Measurements from ENCODE around the gene HLA-DRA. TPM values are rescaled to one million over a fixed set of nuclear protein-coding genes. Genes with fewer than 3 reads are reported as not detected.

Gene HLA-DRA
- 158 TPM for total RNA-seq

DNA sequence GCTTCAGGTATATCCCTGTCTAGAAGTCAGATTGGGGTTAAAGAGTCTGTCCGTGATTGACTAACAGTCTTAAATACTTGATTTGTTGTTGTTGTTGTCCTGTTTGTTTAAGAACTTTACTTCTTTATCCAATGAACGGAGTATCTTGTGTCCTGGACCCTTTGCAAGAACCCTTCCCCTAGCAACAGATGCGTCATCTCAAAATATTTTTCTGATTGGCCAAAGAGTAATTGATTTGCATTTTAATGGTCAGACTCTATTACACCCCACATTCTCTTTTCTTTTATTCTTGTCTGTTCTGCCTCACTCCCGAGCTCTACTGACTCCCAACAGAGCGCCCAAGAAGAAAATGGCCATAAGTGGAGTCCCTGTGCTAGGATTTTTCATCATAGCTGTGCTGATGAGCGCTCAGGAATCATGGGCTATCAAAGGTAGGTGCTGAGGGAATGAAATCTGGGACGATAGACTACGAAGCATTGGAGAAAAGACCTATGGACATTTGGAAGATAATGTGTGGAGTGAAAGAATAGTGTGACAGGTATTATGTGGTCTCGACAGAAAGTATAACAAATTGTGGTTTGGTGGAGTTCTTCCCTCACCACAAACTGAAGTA, at the start of gene HLA-DRA:
Gene HLA-DRA (plus strand): TSS at position 286 of the 613 bp plus-strand sequence. CDS start 64 bp downstream, at position 350.
- H3K4me3 ChIP-seq: peak within 1 kb of the TSS; percentile 1 to 29
- H3K36me3 ChIP-seq: no peaks in the 10 kb centered on the region
- DNase-seq (ENCODE audit: extremely low spot score in 2 of 2): no peak
- H3K9me3 ChIP-seq: no peaks in the 10 kb centered on the region
- no peaks in the 10 kb centered on the region for H3K27me3 ChIP-seq
- no peaks in the 10 kb centered on the region for H3K4me1 ChIP-seq
- intact Hi-C loops (cut with DNase I): no loop called here
- TF ChIP-seq POLR2A (IDR thresholded peaks at IDR 0.05) (peak in 1 of 2 donors; percentile 18), POLR2AphosphoS5 (IDR thresholded peaks at IDR 0.05; ENCODE audit: insufficient read depth in 1 of 2, low read depth in 1 of 2) (peak in 1 of 2 donors; percentile 19)
- TF ChIP-seq, protein P1, sequence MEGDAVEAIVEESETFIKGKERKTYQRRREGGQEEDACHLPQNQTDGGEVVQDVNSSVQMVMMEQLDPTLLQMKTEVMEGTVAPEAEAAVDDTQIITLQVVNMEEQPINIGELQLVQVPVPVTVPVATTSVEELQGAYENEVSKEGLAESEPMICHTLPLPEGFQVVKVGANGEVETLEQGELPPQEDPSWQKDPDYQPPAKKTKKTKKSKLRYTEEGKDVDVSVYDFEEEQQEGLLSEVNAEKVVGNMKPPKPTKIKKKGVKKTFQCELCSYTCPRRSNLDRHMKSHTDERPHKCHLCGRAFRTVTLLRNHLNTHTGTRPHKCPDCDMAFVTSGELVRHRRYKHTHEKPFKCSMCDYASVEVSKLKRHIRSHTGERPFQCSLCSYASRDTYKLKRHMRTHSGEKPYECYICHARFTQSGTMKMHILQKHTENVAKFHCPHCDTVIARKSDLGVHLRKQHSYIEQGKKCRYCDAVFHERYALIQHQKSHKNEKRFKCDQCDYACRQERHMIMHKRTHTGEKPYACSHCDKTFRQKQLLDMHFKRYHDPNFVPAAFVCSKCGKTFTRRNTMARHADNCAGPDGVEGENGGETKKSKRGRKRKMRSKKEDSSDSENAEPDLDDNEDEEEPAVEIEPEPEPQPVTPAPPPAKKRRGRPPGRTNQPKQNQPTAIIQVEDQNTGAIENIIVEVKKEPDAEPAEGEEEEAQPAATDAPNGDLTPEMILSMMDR (IDR thresholded peaks at IDR 0.05): no peak
- peak within 1 kb of the TSS; percentile 43 for H3K27ac ChIP-seq

DNA sequence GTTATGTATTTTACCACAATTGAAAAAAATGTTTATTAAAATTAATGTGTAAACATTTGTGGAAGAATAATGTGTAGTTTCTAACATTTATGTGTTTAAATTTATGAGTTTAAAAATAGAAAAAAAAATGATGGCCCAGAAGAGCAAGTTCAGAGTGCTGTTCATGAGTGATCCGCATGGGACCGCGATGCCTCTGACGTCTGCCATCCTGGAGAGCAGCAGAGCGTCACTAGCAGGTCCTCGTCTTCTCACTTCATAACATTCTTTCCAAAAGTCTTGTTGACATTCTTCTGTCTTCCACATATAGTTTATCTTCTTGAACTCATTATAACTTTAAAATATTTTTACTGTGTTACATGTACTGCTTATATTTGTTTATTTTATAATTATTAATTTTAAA, 48.2 kb upstream of the HLA-DRA start:
- Histone ChIP-seq H3K27ac (no peak overlapping the region), H3K4me3 (no peak overlapping the region), H3K27me3 (no peaks in the 10 kb centered on the region), H3K9me3 (no peaks in the 10 kb centered on the region), H3K4me1 (no peaks in the 10 kb centered on the region), H3K36me3 (no peaks in the 10 kb centered on the region)
- TF ChIP-seq POLR2AphosphoS5 (IDR thresholded peaks at IDR 0.05; ENCODE audit: insufficient read depth in 1 of 2, low read depth in 1 of 2) (no peak), POLR2A (IDR thresholded peaks at IDR 0.05) (no peak)
- TF ChIP-seq, protein P1 (IDR thresholded peaks at IDR 0.05): no peak
- DNase-seq (ENCODE audit: extremely low spot score in 2 of 2): no peak
- intact Hi-C loops (cut with DNase I): no loop called here

DNA sequence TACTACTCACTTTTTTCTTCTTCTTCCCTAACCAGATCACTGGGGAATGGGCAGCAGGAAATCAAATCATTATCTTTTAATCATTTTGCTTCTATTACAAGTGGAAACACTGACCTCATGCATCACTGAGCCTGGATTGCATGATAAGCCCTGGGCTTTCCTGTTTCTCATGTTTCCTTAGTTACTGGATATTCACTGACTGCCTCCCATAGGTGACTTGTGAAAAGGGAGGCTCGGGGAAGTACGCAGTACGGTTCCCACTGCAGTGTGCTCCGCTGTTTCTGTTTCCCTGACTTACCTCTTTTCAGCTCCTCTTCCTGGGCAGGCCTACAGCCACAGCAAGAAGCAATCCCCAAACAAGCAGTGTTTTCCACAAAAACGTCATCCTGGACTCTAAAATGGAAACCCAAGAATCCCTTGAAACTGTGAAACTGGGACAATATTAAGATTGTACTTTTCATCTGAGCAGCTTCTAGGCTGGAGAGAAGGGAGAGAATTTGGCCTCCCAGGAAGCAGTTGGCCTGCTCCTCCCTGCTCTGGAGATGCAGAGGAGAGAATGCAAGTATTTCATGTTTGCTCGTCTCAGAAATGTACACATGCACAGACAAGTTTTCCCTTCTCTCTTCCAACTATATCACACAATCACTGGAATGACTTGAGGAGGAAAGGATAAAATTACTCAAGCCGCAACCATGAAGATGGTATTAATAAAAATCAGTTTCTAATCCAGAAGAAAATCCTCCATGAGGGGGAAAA, 45.8 kb upstream of the HLA-DRA start:
- Histone ChIP-seq H3K36me3 (no peaks in the 10 kb centered on the region), H3K9me3 (no peaks in the 10 kb centered on the region), H3K4me3 (no peak overlapping the region), H3K27ac (no peak overlapping the region), H3K27me3 (no peaks in the 10 kb centered on the region), H3K4me1 (no peaks in the 10 kb centered on the region)
- no peak for DNase-seq (ENCODE audit: extremely low spot score in 2 of 2)
- TF ChIP-seq POLR2AphosphoS5 (IDR thresholded peaks at IDR 0.05; ENCODE audit: insufficient read depth in 1 of 2, low read depth in 1 of 2): no peak
- no peak for TF ChIP-seq POLR2A (IDR thresholded peaks at IDR 0.05)
- TF ChIP-seq, protein P1 (IDR thresholded peaks at IDR 0.05): no peak
- intact Hi-C loops (cut with DNase I): no loop called here

DNA sequence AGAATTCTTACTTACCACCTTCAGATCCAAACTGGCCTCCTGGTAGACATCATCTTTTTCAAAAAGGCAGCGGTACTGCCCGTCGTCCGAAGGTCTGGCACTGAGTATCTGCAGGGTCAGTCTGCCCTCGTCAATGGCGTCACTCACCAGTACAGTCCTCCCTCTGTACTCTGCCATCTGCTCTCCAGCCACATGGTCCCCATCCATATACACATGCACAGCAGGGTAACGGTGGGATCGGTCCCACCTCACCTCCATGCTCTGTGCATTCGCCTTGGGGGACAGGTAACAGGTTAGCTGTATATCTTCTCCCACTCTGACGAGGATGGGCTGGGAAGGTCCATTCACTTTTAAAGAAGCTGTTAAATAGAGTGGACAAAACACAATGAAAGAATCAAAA, 43.7 kb upstream of the HLA-DRA start:
- no peak for DNase-seq (ENCODE audit: extremely low spot score in 2 of 2)
- Histone ChIP-seq H3K36me3 (no peaks in the 10 kb centered on the region), H3K9me3 (no peaks in the 10 kb centered on the region), H3K4me3 (no peak overlapping the region), H3K27me3 (no peaks in the 10 kb centered on the region), H3K27ac (no peak overlapping the region), H3K4me1 (no peaks in the 10 kb centered on the region)
- intact Hi-C loops (cut with DNase I): no loop called here
- TF ChIP-seq, protein P1 (IDR thresholded peaks at IDR 0.05): no peak
- TF ChIP-seq POLR2A (IDR thresholded peaks at IDR 0.05): no peak
- TF ChIP-seq POLR2AphosphoS5 (IDR thresholded peaks at IDR 0.05; ENCODE audit: insufficient read depth in 1 of 2, low read depth in 1 of 2): no peak

Measured in vagina (tissue), 2 donors.